Activated naive CD8-positive, alpha-beta T cell treated with anti-CD3 and anti-CD28 coated beads, Interleukin-2, amount 50 U/mL, for 16 hours (primary cell): ENCODE data around the gene STAB1.

Source experiments
- DNase-seq: peaks from one replicate; pipeline ENCODE4 v3.0.0-alpha.2; 2020; ENCODE audit warnings: low read depth, low spot score

Gene STAB1

GRCh38 chr3:52458031-52458760 is 36.9 kb upstream of the STAB1 start:
- DNase-seq, result no peak

- no peak for DNase-seq
Observed at GRCh38 chr3:52458770-52459545, 36.2 kb upstream of the STAB1 start.

DNA sequence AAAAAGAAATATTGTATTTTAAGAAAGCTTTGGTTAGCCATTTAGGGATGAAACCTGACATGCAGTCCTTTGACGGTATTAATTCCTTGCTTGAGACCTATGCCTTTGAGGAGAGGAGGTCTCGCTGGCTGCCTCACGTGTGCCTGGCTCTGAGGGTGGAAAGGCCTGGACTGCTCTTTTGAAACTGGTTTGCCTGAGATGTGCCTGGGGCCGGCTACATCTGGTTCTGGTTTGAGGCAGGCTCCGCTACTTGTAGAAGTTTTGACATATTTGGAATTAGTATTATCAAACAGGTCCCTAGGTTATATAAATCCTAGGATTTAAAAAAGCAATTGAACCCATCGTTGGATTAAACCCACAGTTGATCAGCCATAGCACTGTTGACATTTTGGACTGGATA is 33.3 kb upstream of the STAB1 start:
- no peak for DNase-seq

DNA sequence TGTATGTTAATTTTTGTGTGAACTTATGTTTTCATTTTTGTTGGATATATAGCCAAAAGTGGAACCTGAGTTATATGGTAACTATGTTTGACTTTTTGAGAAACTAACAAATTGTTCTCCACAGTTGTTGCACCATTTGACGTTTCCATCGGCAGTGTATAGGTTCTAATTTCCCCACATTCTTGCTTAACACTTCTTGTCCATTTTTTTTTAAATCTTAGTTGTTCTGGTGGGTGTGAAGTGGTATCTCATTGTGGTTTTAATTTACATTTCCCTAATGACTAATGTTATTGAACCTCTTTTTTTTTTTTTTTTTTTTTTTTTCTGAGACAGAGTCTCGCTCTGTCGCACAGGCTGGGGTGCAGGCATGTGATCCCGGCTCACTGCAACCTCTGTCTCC is 31.7 kb upstream of the STAB1 start:
- no peak for DNase-seq

- DNase-seq, result no peak
Observed at GRCh38 chr3:52468336-52468735, 26.8 kb upstream of the STAB1 start.

DNA sequence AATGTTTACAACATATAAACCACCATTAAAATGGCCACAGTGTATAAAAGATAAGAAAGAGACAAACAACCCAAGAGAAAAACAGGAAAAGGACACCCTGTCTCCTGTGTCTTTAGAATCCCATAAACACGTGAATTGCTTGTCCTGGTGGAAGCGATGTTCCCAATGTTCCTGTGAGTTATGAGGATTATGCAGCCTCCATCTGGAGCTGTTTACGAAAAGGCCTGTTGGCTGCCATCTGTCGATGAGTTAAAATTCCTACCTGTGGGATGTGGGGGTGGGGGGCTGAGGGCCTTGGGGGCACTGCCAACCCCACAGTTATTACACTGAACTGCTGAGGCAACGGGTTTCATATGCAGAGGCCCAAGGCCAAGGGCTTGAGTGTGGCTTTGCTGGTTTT is 26.1 kb upstream of the STAB1 start:
- no peak for DNase-seq

GRCh38 chr3:52470920-52471319 is 24.2 kb upstream of the STAB1 start:
- DNase-seq, result no peak

- DNase-seq, result no peak
Observed at GRCh38 chr3:52471371-52472238, 23.5 kb upstream of the STAB1 start.

DNA sequence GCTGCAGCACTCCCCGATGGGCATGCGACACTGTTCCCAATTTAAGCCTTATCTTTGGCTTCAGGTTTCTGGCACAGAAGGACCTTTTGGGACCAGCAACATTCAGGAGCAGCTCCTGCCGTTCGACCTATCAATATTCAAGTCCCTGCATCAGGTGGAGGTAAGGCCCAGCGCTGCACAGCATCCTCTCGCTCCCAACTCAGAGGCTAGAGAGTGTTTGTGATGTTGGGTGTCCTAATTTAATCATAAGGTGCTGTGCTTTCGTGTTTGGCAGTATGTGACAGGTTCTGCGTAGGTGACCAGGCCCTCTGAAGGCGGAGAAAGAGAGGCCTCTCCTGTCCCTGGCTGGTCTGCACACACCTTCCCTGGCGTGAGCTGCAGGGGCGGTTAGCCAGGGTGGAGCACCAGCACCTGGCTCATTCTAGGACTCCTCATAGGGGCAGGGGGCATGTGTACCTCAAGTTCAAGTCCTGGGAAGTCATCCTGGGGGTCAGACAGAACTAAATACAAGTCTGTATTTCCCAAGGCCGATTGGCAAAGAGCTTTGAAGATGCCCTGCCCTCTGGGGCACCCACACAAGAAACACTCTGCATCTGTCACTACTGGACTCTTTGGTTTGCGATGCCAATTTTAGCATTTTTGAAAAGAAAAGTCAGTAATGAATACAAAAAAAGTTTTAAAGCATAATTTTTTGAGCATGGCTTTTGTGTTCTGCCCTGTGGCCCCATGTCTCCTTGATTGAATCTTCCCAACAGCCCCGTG is 22.7 kb upstream of the STAB1 start:
- DNase-seq, result no peak

- DNase-seq, result no peak
Observed at GRCh38 chr3:52473026-52473425, 22.1 kb upstream of the STAB1 start.

DNA sequence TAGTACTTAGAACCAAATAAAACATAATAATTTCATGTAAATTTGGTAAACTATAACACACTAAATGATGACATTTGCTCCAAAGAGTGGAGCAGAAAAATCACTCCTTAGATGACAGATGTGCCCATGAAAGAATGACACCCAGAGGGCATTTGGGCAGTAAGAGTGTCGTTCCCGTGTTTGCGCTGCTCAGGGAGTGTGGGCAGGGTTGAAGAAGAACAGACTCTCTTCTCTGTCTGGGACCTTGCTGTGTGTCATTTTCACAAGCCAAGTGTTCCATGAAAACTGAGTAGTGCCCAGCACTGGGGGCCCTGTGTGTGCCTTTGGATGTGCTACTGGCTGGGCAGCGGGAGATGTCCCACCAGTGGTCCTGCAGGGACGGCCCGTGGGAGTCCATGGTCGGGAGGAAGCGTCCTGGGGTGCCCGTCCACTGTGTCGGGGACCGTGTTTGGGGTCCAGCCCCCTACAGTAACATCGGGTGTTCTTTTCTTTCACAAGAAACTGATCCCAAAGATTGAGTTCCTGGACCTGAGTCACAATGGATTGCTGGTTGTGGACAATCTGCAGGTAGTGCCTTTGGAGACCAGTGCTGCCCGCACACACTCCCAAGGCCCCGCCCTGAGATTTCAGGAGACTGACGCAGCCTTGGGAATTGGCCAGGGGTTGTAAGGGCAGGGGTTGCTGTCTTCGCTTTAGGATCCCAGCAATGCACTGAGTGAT is 17.9 kb upstream of the STAB1 start:
- DNase-seq, result no peak

GRCh38 chr3:52477796-52478095 is 17.4 kb upstream of the STAB1 start:
- DNase-seq, result no peak

DNA sequence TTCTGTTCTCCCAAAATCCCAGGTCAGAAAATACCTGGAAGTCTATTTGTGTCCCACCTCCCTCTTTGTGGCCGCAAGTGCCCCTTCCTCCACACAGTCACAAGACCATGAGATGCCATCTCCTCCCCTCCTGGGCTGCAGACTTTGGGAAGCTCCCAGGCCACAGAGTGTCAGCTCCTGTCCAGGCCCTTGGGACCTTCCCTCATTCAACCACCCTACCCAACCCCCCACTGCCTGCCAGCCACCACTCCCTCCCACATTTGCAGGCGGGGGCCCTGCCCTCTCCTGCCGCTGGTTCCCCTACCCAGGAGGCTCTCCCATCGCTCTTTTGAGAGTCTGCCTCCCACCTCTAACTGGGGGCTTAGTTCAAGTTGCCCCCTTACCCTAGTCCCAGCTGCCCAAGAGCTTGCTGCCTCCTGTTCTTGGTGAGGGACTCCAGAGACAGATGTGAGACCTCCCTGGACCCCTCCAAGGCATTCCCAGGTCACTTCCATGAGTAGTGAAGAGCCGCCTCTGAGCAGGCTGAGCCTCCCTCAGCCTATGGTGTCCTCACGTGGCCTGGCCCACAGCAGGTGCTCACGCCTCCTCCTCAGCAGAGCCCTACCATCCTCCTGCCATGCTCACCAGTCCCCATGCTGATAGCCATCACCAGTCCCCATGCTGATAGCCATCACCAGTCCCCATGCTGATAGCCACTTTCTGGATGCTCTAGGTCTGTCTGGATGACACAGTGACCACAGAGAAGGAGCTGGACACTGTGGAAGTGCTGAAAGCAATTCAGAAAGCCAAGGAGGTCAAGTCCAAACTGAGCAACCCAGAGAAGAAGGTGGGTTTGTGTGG is 15.9 kb upstream of the STAB1 start:
- no peak for DNase-seq

GRCh38 chr3:52479877-52480575 is 15.1 kb upstream of the STAB1 start:
- no peak for DNase-seq

- no peak for DNase-seq
Observed at GRCh38 chr3:52480768-52481715, 14.1 kb upstream of the STAB1 start.

- no peak for DNase-seq
Observed at GRCh38 chr3:52481819-52482521, 13.2 kb upstream of the STAB1 start.

DNA sequence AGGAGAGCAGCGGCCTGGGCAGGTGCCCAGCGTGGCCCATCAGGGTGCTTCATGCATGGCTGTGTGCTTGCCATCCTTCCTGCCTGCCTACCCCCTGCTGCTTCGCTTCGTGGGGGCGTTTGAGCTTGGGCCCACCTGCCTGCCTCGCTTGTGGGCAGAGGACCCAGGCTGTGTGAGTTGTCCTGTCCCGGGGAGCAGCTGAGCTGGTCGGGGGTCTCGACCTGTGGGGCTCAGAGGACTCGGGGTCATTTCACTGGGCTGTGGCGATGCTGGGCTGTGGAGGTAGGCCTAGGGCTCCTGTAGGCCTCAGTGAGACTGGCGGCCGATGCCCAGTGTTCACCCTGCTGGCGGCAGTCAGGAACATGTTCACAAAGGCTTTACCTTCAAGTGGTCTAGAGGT is 12.1 kb upstream of the STAB1 start:
- DNase-seq, result no peak
